Eye (tissue), 1 donor: ENCODE results near the gene EFR3B.

Experiments used
- DNase-seq: peaks from one replicate; pipeline ENCODE4 v3.0.0-alpha.2; 2015

Gene EFR3B

GRCh38 chr2:25194576-25195122 is 152.8 kb downstream of the EFR3B start:
- no peak for DNase-seq

- no peak for DNase-seq
Measured at GRCh38 chr2:25197336-25198208, 155.7 kb downstream of the EFR3B start.

GRCh38 chr2:25198209-25198525 is 156.3 kb downstream of the EFR3B start:
- no peak for DNase-seq

- DNase-seq, result no peak
Measured at GRCh38 chr2:25198576-25198975, 156.7 kb downstream of the EFR3B start.

GRCh38 chr2:25201265-25201664 is 159.4 kb downstream of the EFR3B start:
- DNase-seq, result no peak

- no peak for DNase-seq
Measured at GRCh38 chr2:25201794-25202193, 159.9 kb downstream of the EFR3B start.

- no peak for DNase-seq
Measured at GRCh38 chr2:25202275-25202674, 160.4 kb downstream of the EFR3B start.

GRCh38 chr2:25204190-25204838 is 162.4 kb downstream of the EFR3B start:
- DNase-seq, result peak; percentile 69

- no peak for DNase-seq
Measured at GRCh38 chr2:25207078-25207545, 165.2 kb downstream of the EFR3B start.
